A172 (cell line): ENCODE data around the gene LRP1B. TPM values are rescaled to one million over a fixed set of nuclear protein-coding genes. Genes with fewer than 3 reads are reported as not detected.

Experiments
- DNase-seq: peaks from one replicate; pipeline ENCODE4 v3.0.0-alpha.2; 2015; ENCODE audit warnings: low spot score
- total RNA-seq: library from RNA; depleted of rRNA; stranded (reverse); fragments of >200 nt; shearing (Covaris generic); gene quantifications from 2 replicates; pipeline ENCODE4 v1.2.3, GENCODE V29; 2014

Gene LRP1B
- total RNA-seq, 1 experiment from 2014 or later = 0.03 TPM

DNA sequence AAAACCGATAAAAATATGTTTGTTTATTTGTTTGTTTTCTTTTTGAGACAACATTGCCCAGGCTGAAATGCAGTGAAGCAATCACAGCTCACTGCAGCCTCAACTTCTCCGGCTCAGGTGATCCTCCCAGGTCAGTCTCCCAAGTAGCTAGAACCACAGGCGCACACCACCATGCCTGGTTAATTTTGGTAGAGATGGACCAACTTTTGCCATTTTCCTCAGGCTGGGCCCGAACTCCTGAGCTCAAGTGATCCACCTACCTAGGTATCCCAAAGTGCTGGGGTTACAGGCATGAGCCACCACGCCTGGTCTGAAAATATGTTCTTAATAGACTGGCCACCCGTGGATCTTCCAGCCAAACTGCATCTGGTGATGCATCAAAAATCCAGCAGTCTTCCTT, 1867.9 kb downstream of the LRP1B start:
- no peak for DNase-seq

DNA sequence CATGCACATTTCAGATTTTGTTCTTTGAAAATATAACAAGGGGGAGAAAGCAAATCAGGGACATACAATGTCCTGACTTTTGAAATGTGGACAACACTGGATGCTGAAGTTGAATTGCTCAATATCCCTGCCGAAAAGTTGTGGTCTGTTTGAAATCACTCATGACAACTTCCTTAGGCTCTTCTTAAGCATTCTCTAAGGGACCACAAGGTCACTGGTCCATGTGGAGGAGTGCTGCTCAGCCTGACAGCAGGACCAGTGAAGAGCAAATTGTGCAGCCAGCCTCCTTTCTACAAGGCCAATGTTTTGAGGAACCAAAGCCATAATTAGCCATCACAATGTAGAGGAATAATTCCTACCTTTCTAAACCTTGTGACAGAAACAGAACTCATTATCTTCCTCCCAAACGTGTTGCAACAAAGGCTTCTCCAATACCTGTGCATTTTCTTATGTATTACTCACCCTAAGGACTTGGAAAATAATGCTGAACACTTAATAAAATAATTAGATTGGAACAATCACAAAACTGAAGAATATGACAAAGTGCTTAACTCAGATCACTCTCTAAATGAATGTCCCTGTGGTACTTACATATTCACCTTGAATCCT, 1873.0 kb downstream of the LRP1B start:
- no peak for DNase-seq

DNA sequence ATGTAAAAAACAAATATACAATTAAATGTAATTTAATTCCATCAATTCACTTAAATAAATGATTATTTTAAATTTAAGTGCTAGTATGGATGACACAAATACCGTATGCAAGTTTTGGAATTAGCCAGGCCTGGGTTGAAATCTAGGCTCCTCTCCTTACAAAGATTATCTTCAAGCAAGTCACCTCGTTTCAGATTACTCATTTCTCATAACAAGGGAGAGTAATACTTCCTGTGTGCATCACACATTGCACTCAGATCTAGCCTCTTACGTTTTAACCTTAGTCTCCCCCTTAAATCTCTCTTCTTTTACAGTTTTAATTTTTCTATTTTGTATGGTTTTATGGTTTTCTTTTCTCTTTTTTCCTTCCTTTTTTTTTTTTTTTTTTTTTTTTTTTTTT, 1874.7 kb downstream of the LRP1B start:
- DNase-seq = no peak

DNA sequence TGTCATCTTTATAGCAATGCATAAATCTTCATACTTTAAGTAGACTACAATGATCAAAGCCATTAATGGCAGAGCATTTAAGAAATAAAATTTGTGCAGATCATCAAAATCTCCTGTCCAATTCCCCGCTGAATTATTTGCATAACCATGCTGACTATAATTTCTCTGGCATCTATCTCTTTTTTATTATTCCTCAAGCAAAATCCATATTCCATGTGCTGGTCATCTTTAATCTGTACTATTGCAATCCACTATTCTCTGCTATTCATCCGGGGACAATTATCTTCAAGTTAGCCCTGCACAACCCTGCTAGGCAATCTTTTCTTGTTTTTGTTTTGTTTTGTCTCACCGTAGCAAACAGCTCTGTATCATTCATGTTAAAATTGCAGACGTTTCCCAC, 1881.0 kb downstream of the LRP1B start:
- no peak for DNase-seq

DNA sequence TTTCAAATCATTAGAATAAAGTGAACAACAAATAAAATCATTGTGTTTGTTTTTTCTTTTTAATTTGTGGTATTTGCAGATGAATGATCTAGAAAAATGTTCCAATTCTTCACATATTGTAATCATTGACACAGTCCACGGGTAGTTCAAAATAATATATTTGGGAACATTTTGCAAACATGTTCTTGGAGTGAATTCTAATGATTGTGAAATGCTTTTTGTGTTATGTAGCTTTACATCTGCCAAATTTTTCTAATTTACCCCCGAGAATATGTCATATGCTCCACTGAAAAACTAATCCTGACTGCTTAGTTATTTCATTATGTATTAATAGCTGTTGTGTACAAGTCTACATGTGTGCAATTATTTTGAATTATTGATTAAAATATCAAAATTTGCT, 1882.2 kb downstream of the LRP1B start:
- DNase-seq = no peak

DNA sequence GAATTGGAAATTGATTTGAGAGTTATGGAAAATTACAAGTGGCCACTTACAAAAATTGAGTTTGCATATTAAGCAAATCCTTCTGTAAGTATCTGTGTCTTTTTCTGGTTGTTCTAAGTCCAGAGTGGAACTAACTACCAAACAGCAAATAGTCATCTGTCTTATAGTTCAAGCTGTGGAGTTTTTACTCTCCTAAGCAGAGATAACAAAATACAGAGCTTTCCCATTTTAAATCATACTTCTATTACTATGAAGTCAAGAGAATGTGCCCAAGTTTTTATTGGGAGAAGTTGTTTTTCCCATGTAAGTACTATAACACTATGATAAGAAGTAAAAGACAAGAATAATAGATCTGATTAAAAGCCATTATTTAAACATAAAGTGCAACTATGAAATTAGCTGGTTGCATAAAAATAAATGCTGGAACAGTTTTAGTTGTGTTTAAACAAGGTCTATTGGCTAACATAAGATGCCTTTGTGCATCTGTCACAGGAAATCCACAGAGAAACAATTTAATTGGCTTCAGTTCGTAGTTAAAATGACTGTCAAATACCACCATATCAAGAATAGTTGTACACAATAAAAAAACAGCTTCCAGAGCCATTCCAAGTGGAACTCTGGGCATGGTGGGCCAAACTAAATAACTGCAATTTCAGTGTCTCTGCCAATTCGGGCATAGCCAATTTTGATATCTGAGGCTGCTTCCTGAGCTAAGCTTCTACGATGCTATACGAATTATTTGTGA, 1883.2 kb downstream of the LRP1B start:
- DNase-seq = no peak

DNA sequence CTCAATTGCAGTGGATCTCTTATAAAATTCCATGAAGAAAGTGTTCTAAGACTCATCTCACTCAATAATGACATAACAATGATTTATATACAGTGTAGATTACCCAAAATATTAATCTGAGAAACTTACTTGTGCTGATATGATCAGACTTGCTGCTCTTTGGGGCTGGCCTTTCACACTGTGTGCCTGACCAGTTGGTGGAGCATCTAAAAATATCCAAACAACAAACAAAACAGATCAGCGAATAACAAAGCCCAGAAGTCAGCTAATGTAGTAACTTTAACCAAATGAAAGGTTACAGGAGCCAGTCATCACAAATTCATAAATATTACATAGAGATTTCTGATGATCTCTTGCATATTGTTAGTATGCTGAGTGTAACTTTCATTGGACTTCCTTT, 1883.9 kb downstream of the LRP1B start:
- DNase-seq = no peak

DNA sequence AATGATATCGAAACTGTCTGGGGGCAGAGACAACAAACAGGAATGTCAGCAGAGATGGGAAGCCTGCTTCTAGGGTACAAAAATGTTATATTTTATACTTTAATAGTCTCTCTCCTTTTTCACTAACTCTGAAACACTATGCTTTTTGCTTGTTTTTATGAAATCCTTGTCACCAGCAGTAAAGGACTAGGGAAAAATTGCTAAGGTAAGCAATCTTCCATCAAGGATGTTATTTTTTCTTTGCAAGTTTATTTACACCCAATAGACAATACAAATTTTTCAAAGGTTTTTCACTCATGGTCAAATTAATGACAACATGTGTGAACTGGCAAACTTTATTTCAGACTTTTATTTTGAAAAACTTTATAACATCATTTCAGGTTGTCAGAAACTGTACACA, 1884.8 kb downstream of the LRP1B start:
- DNase-seq = no peak

DNA sequence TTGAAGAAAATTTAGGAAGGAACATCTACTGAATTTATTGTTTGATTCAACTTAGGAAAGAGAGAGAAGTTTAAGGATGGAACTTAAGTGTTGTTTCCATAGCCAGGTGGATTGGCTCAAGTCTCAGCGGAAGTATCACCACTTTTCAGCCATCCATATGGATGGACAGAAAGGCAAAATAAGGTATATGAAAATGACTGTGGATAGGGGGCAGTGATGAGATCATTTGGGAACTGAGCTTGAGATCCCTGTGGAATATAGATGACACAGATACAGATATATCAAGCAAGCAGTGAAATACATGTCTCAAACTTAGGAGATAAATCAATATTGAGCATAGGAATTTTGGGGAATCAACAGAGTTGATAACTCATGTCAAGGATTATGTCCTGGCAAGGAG, 1887.9 kb downstream of the LRP1B start:
- DNase-seq = no peak

DNA sequence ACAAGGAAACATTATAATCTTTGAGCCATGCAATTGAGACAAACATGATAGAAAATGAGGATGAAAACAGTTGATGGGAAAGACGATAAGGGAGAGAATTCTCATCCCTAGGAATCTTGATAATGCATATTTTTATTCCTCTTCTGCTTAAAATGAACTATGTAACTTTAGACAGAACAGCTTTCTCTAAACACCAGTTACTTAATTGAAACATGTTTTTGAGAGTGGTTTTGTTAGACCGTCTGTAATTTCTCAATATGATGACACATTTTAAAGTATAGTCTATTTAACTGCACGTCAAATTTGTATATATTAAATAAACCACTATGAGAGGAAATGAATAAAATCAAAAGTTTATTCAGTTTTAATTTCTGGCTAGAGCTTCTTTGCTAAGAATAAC, 1896.7 kb downstream of the LRP1B start:
- DNase-seq = no peak

DNA sequence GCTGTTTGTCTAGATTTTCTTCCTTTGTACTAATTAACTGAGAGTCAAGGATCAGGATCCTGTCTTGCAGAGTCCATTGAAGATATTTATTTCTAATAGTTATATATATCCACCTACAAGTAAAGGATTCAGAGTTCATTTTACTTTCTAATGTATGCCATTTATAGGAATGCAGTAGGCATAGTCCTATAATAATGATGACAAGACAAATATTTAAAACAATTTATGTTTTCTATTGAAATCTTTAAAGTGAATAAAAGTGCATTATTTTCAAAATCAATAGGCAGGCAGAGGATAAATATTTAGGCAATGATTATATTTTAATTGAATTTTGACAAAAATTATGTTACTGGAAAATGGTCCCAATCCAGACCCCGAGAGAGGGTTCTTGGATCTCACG, 1919.9 kb downstream of the LRP1B start:
- no peak for DNase-seq

DNA sequence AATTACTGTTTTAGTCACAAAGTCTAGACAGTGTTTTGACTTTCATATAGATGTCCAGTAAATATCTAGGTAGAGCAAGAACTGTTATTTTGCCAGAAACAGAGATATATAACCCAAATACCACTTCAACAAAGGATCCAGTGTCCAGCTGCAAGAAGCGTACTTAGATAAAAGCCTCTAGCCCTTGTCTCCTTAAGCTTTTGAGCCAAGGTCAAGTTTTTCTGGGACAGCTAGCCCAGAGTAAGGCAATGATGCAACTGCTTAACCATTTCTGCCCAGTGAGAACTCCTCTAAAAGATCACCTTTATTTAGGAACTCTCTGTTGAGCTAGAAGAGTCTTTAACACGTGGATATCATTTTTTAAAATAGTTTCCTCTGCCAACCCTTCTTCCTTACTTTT, 1925.7 kb downstream of the LRP1B start:
- no peak for DNase-seq

DNA sequence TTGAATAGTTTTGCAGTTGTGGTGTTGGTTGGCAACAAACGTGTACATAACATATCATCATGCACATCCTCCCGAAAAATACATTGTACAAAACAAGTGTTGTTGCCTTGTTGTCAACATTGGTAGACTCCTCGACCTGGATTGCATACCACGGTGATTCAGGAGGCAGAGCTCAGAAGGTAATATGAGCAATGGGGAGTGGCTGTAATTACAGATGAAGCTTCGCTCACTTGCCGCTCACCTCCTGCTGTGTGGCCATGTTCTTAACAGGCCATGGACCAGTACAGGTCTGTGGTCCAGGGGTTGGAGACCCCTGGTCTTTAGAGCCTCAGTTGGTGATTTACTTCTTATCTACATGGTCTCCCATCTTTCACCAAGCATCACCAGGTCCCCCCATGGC, 1927.5 kb downstream of the LRP1B start:
- DNase-seq = no peak

DNA sequence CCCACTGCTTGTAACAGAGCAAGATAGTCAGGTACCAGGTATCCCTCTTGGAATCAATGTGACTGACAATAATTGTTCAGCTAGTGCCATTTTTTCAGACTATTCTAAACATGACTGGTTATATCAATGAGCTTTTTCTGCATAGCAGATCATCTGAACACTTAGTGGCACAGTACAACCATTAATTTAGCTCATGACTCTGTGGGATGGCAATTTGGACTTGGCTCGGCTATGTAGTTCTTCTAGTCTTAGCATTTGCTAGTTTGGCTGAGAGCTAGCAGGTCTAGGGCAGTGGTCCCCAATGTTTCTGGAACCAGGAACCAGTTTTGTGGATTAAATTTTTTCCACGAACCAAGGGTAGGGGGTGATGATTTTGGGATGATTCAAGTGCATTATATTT, 1929.2 kb downstream of the LRP1B start:
- no peak for DNase-seq

DNA sequence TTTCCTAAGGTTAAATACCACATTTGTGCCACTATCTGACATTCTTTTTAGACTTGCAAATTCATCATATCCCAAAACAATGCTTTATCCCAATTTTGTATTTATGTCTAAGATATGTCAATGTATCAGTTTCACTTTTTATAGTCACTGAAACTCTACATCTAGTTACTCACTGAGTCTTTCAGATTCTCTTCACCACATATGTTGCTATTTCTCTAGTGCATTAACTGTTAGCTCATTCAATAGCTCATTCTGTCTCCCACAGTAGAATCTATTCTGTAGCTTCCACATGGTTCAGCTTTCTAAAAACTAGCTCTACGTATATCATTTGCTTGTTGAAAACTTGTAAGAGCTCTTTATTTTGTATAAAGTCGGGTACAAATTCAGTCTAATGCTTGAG, 1930.1 kb downstream of the LRP1B start:
- DNase-seq = no peak

DNA sequence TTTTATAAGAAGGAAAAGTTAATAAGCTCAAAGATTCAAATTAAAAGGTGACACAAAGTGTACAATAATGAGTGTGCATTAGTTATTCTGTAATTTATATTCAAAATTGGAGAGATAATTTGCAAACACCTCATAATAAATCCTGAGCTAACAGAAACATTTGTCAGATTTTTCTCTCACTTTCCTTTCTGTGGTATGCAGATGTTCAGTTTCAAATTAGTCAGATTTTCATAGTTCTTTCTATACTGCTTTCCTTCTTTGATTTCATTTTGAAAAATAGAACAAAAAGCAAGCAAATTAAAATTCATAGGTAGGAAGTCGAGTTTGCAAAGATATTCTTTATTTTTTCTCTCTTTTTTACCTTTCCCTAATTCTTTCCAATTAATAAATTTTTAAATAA, 1930.5 kb downstream of the LRP1B start:
- DNase-seq = no peak

DNA sequence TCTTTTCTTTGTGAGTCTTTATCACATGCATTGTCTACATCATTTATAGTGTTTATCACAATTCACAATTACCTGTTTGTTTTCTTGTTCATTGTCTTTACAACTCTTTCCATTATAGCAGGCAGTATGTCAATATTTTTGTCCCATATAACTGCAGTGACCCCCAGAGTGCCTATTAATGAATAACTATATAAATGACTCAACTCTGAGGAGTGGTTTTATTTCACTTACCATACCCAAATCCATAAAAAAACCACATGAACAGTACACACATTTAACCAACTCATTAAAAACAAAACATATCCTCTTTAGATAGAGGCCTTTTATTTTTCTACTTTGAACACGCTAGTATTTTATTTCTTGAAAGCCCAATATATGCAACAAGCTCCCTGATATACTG, 1931.5 kb downstream of the LRP1B start:
- DNase-seq = no peak

DNA sequence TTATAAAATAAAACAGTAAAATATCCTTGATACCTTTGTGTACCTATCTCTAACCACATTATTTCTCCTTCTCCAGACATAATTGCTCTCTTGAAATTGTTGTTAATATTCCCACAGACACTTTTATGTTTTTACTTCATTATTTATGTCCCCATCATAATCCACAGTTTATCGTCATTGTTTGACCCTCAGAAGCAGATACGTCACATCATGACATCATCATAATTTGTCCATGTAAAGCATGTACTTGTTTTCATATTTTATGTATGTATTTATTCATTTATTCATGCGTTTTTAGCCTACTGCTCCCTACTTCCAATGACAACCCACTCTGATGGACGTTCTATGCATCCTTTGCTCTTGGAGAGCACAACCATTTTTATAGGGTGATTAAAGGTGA, 1943.7 kb downstream of the LRP1B start:
- DNase-seq = no peak

DNA sequence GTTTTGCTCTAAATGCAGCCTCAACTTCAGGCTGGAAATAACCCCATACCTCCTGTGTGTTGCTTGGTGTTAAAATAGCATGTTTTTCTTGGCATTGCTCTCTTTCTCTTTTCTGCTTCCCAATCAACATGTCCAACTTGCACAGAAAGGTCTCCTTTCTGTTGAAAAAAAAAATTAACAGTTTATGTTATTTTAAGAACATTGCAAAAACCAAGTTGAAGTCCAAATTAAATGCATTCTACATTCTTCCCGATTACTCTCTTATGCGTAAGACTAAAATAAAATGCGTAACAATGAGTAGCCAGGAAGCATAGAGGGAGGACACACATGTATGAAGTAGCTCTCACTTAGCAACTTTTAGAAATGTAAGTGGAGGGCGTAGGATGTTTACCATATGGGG, 1944.5 kb downstream of the LRP1B start:
- no peak for DNase-seq

DNA sequence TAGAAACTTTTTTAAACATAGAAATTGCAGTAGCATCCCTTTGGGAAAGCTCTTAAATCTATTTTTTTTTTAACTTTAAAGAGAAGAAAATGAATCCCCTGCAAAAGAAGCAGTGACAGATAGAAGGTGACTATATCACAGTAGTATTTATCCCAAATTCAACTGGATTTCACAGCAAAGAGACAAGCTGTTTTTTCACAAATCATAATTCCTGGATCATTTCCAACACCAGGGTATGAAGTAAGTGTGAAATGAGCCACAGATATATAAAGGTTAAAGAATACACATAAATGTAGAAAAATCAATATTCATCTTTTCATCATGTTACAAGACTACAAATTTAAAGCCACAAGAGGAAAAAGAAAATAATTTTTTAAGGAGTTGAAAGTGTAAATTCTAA, 1945.7 kb downstream of the LRP1B start:
- DNase-seq = no peak

DNA sequence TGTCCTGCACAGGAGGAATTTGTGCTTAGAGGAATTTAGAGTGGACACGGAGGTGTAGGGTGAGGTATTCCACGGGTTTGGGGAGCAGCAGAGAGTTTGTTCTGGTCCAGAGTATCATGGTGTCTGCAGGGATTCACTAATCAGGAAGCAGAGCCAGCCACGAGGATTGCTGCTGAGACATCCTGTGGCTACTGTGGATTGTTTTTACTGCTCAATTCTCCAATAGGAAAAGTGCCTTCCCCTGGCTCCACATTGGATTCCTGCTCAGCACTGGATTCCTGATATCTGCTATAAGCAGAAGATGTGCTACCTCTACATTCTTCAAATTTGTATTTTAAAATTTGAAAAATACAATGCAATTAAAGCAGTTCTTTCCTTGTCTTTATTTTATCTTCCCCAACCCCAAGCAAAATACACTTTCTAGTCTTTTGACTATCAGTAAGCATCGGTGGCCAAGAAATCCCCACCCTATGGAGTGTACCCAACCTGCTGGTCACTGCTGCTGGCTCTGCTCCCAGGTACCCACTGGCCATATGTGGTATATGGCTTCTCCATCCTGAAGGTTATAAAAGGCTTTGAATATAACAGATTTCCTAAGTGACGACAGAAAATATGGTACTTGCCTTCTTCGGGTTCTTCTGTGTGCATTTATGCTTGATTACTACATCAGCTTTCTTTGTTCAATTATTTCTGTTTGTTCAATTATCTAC, 1947.6 kb downstream of the LRP1B start:
- DNase-seq = no peak
